Keratinocyte (primary cell): Measurements from ENCODE around the gene GGACT. TPM values are rescaled to one million over a fixed set of nuclear protein-coding genes. Genes with fewer than 3 reads are reported as not detected.
"Not testable (repeated sequence)": the region's sequence is repeated elsewhere in the genome, so short reads cannot be mapped to it uniquely, and the experiment has no call there.

Source experiments
- DNase-seq: peaks from one replicate; pipeline ENCODE4 v3.0.0-alpha.2; 2011; ENCODE audit warnings: low read depth, missing footprints, low spot score
- FAIRE-seq: peaks from 2 replicates; lab custom pipeline; 2011; peaks lifted over from hg19 to GRCh38; lab: Jason Lieb, UNC
- H2AFZ ChIP-seq: 2 replicates; pipeline ENCODE4 v1.6.0; 2012; ENCODE audit warnings: low read length, control low read depth, inconsistent platforms; ENCODE audit not compliant: control insufficient read depth
- H3K27ac ChIP-seq: 2 replicates; pipeline ENCODE4 v1.5.1; 2011; ENCODE audit warnings: low read length; ENCODE audit not compliant: control insufficient read depth, insufficient read depth
- H3K27me3 ChIP-seq: 3 replicates; pipeline ENCODE4 v1.6.0; 2011; ENCODE audit warnings: low read length; ENCODE audit not compliant: control insufficient read depth, insufficient read depth; ENCODE audit errors: extremely low read depth
- H3K36me3 ChIP-seq, 2 experiments: 2 replicates in 1 of 2; 3 replicates in 1 of 2; pipeline ENCODE4 v1.5.1; 2011; ENCODE audit warnings: low read length in 2 of 2, mild to moderate bottlenecking in 1 of 2; ENCODE audit not compliant: control insufficient read depth in 2 of 2, insufficient read depth in 2 of 2; ENCODE audit errors: extremely low read depth in 1 of 2
- H3K4me1 ChIP-seq: 3 replicates; pipeline ENCODE4 v1.5.1; 2011; ENCODE audit warnings: low read length; ENCODE audit not compliant: control insufficient read depth, insufficient read depth; ENCODE audit errors: extremely low read depth
- H3K4me2 ChIP-seq: 3 replicates; pipeline ENCODE4 v1.6.0; 2011; ENCODE audit warnings: low read depth, low read length; ENCODE audit not compliant: control insufficient read depth, insufficient read depth; ENCODE audit errors: extremely low read depth
- H3K4me3 ChIP-seq, 3 experiments: fragments of 200-600 bp in 1 of 3; sonication (generic) in 1 of 3; 2 replicates in 2 of 3; 3 replicates in 1 of 3; pipeline ENCODE4 v1.5.1; 2011 to 2016; ENCODE audit warnings: low read length in 3 of 3, mild to moderate bottlenecking in 3 of 3, control low read depth in 2 of 3, inconsistent platforms in 1 of 3, low read depth in 1 of 3, mixed read lengths in 1 of 3, mixed run types in 1 of 3, moderate library complexity in 1 of 3; ENCODE audit not compliant: control insufficient read depth in 2 of 3, insufficient read depth in 2 of 3; ENCODE audit errors: extremely low read depth in 1 of 3
- H3K79me2 ChIP-seq: 2 replicates; pipeline ENCODE4 v1.6.0; 2012; ENCODE audit warnings: low read length; ENCODE audit not compliant: control insufficient read depth, insufficient read depth
- H3K9ac ChIP-seq: 3 replicates; pipeline ENCODE4 v1.6.0; 2011; ENCODE audit warnings: low read length; ENCODE audit not compliant: control insufficient read depth, insufficient read depth; ENCODE audit errors: extremely low read depth
- H3K9me1 ChIP-seq: 3 replicates; pipeline ENCODE4 v1.6.0; 2011; ENCODE audit warnings: low read length; ENCODE audit not compliant: control insufficient read depth, insufficient read depth; ENCODE audit errors: extremely low read depth
- H3K9me3 ChIP-seq: 2 replicates; pipeline ENCODE4 v1.5.1; 2012; ENCODE audit warnings: low read depth, low read length; ENCODE audit not compliant: control insufficient read depth
- H4K20me1 ChIP-seq: 3 replicates; pipeline ENCODE4 v1.6.0; 2011; ENCODE audit warnings: low read length; ENCODE audit not compliant: control insufficient read depth, insufficient read depth; ENCODE audit errors: extremely low read depth
- EZH2 ChIP-seq: IDR thresholded peaks from one replicate; pipeline ENCODE4 v1.6.1; 2012; ENCODE audit warnings: inconsistent platforms, mild to moderate bottlenecking, low read length, moderate library complexity
- dilution Hi-C: fragments of 300-500 bp; cut with MboI; formaldehyde crosslinking; loops from one replicate; pipeline ENCODE4 v1.7.0; 2020; ENCODE audit warnings: low sequenced_read_pairs; ENCODE audit not compliant: extremely low pct_ligation_motif_present
- polyA plus RNA-seq, 5 experiments: library from polyadenylated mRNA; depleted of rRNA in 3 of 5; stranded (reverse) in 3 of 5; stranded (forward) in 1 of 5; unstranded in 1 of 5; fragments of >200 nt; gene quantifications; 1 replicate in 1 of 5; 2 replicates in 3 of 5; 3 replicates in 1 of 5; pipeline versions ENCODE4 v1.2.1 to v1.2.3, GENCODE V29; 2011 to 2012; ENCODE audit warnings: missing spikeins in 2 of 5, low read depth in 1 of 5, low replicate concordance in 1 of 5
- TF ChIP-seq, protein P1 (sequence below), 3 experiments: IDR thresholded peaks in 1 of 3; conservative IDR thresholded peaks in 1 of 3; optimal IDR thresholded peaks in 1 of 3; 2 replicates in 2 of 3; 3 replicates in 1 of 3; pipeline versions ENCODE3 to v1.5.1; 2011; ENCODE audit warnings: low read length in 3 of 3, mild to moderate bottlenecking in 3 of 3, moderate library complexity in 2 of 3, control low read depth in 1 of 3, inconsistent platforms in 1 of 3; ENCODE audit not compliant: insufficient read depth in 2 of 3; ENCODE audit errors: extremely low read depth in 1 of 3

GGACT gene
- polyA plus RNA-seq, 1 donor (not counting 4 experiments of a cell fraction or from before 2014, with no cell fraction given) = 8.2 TPM

DNA sequence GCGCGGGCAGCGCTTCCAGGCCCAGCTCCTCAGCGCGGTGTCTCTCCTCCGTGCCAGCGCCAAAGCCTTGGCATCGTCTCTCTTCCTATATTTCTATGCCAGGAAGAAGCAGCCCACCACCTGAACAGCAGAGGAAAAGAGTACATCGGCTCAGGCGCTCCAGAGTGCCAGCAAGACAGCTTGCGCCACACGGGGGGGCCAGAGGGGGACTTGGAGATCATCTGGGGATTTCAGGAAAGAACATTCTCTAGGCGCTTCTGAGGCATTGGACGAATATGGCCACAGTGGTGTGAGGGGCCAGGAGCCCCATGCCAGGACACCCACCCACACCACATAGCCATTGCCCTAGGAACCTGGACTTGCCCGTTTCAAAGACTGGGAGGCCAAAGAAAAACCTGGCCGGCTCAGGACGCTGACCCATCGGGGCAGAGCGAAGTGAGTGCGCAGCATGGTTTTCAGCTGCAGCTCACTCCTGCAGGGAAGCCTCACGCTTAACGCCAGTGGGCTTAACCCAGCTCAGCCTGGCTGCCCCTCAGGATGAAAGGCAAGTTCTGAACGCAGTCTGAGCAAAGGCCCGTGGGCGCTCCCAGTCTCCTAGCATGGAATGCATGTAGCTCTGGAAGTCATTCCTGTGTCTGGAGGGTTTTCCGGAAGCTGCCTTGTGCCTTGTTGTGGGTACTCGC is 62.1 kb downstream of the GGACT start:
- Histone ChIP-seq H3K4me2 (no peak overlapping the region), H3K36me3 (peaks cover 0 to 3% of the 10 kb centered on the region in 2 experiments), H2AFZ (no peak overlapping the region), H3K9me1 (no peaks in the 10 kb centered on the region), H3K79me2 (no peaks in the 10 kb centered on the region), H3K9me3 (no peaks in the 10 kb centered on the region), H3K4me1 (no peaks in the 10 kb centered on the region), H3K27ac (no peak overlapping the region), H4K20me1 (no peaks in the 10 kb centered on the region), H3K27me3 (no peaks in the 10 kb centered on the region), H3K9ac (no peak overlapping the region), H3K4me3 (no peak overlapping the region)
- no peak for FAIRE-seq
- no peak for TF ChIP-seq EZH2
- TF ChIP-seq, protein P1, sequence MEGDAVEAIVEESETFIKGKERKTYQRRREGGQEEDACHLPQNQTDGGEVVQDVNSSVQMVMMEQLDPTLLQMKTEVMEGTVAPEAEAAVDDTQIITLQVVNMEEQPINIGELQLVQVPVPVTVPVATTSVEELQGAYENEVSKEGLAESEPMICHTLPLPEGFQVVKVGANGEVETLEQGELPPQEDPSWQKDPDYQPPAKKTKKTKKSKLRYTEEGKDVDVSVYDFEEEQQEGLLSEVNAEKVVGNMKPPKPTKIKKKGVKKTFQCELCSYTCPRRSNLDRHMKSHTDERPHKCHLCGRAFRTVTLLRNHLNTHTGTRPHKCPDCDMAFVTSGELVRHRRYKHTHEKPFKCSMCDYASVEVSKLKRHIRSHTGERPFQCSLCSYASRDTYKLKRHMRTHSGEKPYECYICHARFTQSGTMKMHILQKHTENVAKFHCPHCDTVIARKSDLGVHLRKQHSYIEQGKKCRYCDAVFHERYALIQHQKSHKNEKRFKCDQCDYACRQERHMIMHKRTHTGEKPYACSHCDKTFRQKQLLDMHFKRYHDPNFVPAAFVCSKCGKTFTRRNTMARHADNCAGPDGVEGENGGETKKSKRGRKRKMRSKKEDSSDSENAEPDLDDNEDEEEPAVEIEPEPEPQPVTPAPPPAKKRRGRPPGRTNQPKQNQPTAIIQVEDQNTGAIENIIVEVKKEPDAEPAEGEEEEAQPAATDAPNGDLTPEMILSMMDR (optimal IDR thresholded peaks at IDR 0.05 in 1 of 3, IDR thresholded peaks at IDR 0.05 in 1 of 3, conservative IDR thresholded peaks at IDR 0.05 in 1 of 3; ENCODE audit: extremely low read depth in 1 of 3, insufficient read depth in 2 of 3, low read length in 3 of 3) = no peak
- no peak for DNase-seq
- dilution Hi-C loops = no loop called here

DNA sequence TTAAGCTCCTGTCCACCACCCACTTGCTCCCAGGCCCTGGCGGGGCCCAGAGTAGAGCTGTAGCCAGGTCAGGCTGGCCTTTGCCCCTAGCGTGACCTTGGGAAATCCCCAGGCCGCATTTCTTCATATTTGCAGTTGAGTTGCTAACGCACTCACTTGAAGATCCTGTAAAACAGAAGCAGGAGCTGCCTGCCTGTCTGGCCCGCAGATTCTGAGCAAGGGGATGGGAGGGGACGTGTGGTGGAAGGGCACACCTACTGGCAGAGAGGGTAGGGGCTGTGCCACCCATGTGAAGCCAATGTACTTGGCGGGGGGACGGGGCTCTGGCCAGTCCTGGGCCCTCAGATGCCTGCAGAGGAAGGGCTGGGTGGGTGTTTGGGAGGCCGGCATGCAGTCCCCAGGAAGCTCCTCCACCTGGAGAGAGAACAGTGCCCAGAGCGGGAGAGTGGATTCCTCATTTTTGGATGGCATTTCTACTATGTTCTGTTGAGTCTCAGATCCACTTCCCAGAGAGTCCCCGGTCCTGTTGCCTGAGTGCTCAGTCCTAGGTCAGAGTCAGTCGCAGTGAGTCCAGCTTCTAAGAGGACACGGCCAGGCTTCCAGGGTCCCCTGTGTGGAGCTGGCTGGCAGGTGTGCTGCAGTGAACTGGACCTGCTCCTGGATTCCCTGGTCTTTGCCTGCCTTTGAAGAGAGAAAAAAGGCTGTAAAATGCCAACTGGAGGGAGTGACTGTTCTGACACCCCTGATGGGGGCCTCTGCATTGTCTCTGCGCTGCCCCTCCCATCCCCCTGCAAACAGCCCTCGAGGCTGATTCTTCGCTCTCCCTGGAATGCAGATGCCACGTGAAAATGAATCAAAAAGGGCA is 62.9 kb downstream of the GGACT start:
- dilution Hi-C loops = no loop called here
- Histone ChIP-seq H3K9me3 (no peaks in the 10 kb centered on the region), H3K4me1 (no peaks in the 10 kb centered on the region), H3K4me3 (no peak overlapping the region), H3K9me1 (no peaks in the 10 kb centered on the region), H4K20me1 (no peaks in the 10 kb centered on the region), H3K9ac (no peak overlapping the region), H3K27me3 (no peaks in the 10 kb centered on the region), H3K4me2 (no peak overlapping the region), H2AFZ (no peak overlapping the region), H3K27ac (no peak overlapping the region), H3K36me3 (peaks cover 0 to 3% of the 10 kb centered on the region in 2 experiments), H3K79me2 (no peaks in the 10 kb centered on the region)
- FAIRE-seq (no peak), DNase-seq (no peak)
- TF ChIP-seq, protein P1 (optimal IDR thresholded peaks at IDR 0.05 in 1 of 3, IDR thresholded peaks at IDR 0.05 in 1 of 3, conservative IDR thresholded peaks at IDR 0.05 in 1 of 3; ENCODE audit: extremely low read depth in 1 of 3, insufficient read depth in 2 of 3, low read length in 3 of 3) = no peak
- TF ChIP-seq EZH2 = no peak

DNA sequence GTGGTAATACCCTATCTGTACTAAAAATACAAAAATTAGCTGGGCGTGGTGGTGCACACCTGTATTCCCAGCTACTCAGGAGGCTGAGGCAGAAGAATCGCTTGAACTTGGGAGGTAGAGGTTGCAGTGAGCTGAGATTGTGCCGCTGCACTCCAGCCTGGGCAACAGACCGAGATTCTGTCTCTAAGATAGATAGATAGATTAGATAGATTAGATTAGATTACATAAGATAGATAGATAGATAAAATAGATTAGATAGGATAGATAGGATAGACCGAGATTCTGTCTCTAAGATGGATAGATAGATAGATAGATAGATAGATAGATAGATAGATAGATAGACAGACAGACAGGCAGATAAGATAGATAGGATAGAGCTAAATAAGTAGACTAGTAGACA is 63.9 kb downstream of the GGACT start:
- H3K9ac ChIP-seq, FAIRE-seq, H3K4me2 ChIP-seq, H3K9me3 ChIP-seq, H3K4me1 ChIP-seq, H4K20me1 ChIP-seq, H3K27me3 ChIP-seq, H3K27ac ChIP-seq, H2AFZ ChIP-seq, H3K4me3 ChIP-seq, H3K36me3 ChIP-seq, dilution Hi-C loops, H3K9me1 ChIP-seq, DNase-seq, H3K79me2 ChIP-seq: not testable (repeated sequence)
